GM21447 (cell line): ENCODE measurements around the gene GAP43.

Experiments used
- ATAC-seq: cut with Tn5 transposase; IDR thresholded peaks from one replicate; pipeline ENCODE4 v1.9.1; 2021; ENCODE audit not compliant: unreplicated experiment

The GAP43 gene

GRCh38 chr3:115623044-115623868 lies at the start of gene GAP43:
Gene GAP43 (plus strand): TSS chr3:115623510. CDS start chr3:115623690, 180 bp downstream.
- ATAC-seq: no peak

- ATAC-seq: no peak
These were observed 46.9 kb upstream of the GAP43 start for GRCh38 chr3:115576325-115576875.

- no peak for ATAC-seq
These were observed 46.3 kb upstream of the GAP43 start for GRCh38 chr3:115577000-115577399.

- ATAC-seq: no peak
These were observed 45.0 kb upstream of the GAP43 start for GRCh38 chr3:115578331-115578730.

- no peak for ATAC-seq
These were observed 42.7 kb upstream of the GAP43 start for GRCh38 chr3:115580566-115580965.

- ATAC-seq: no peak
These were observed 41.8 kb upstream of the GAP43 start for GRCh38 chr3:115581362-115582135.

GRCh38 chr3:115588201-115589115 lies 34.9 kb upstream of the GAP43 start:
- ATAC-seq: no peak

- no peak for ATAC-seq
These were observed 32.4 kb upstream of the GAP43 start for GRCh38 chr3:115590873-115591272.

- ATAC-seq: no peak
These were observed 27.6 kb upstream of the GAP43 start for GRCh38 chr3:115595611-115596275.

- ATAC-seq: no peak
These were observed 25.1 kb upstream of the GAP43 start for GRCh38 chr3:115598216-115598615.

GRCh38 chr3:115602194-115602593 lies 21.1 kb upstream of the GAP43 start:
- ATAC-seq: no peak

- ATAC-seq: no peak
These were observed 11.7 kb upstream of the GAP43 start for GRCh38 chr3:115611630-115612029.

- no peak for ATAC-seq
These were observed 8.1 kb upstream of the GAP43 start for GRCh38 chr3:115615001-115615814.

- ATAC-seq: no peak
These were observed 6.8 kb upstream of the GAP43 start for GRCh38 chr3:115616461-115616860.

- no peak for ATAC-seq
These were observed 5.7 kb upstream of the GAP43 start for GRCh38 chr3:115617591-115617990.

- ATAC-seq: no peak
These were observed 875 bp downstream of the GAP43 start for GRCh38 chr3:115624029-115624741.

- ATAC-seq: no peak
These were observed 1.6 kb downstream of the GAP43 start for GRCh38 chr3:115624901-115625300.

GRCh38 chr3:115626006-115626409 lies 2.7 kb downstream of the GAP43 start:
- no peak for ATAC-seq

GRCh38 chr3:115626721-115627120 lies 3.4 kb downstream of the GAP43 start:
- ATAC-seq: no peak
